GM20431 (cell line): Measurements from ENCODE around the gene BCL7C.
"Not testable (repeated sequence)": the region's sequence is repeated elsewhere in the genome, so short reads cannot be mapped to it uniquely, and the experiment has no call there.

ENCODE experiments used
- in situ Hi-C: fragments of 300-500 bp; cut with MseI, MboI; formaldehyde crosslinking; loops from one replicate; pipeline ENCODE4 v1.15.0; 2020; ENCODE audit warnings: low sequenced_read_pairs; ENCODE audit not compliant: unreplicated experiment

The BCL7C gene

GRCh38 chr16:30874244-30874820 is 19.5 kb downstream of the BCL7C start:
- in situ Hi-C loops: no loop called here

GRCh38 chr16:30870904-30871303 is 23.0 kb downstream of the BCL7C start:
- in situ Hi-C loops: no loop called here

- in situ Hi-C loops: no loop called here
Observed at GRCh38 chr16:30867747-30868146, 26.1 kb downstream of the BCL7C start.

GRCh38 chr16:30866031-30866430 is 27.8 kb downstream of the BCL7C start:
- in situ Hi-C loops: no loop called here

- in situ Hi-C loops: not testable (repeated sequence)
Observed at GRCh38 chr16:30863178-30863577, 30.7 kb downstream of the BCL7C start.

- in situ Hi-C loops: not testable (repeated sequence)
Observed at GRCh38 chr16:30860729-30861128, 33.1 kb downstream of the BCL7C start.

- in situ Hi-C loops: no loop called here
Observed at GRCh38 chr16:30858829-30859423, 35.0 kb downstream of the BCL7C start.

- in situ Hi-C loops: no loop called here
Observed at GRCh38 chr16:30858111-30858495, 35.8 kb downstream of the BCL7C start.

GRCh38 chr16:30853758-30854157 is 40.1 kb downstream of the BCL7C start:
- in situ Hi-C loops: no loop called here

- in situ Hi-C loops: no loop called here
Observed at GRCh38 chr16:30850246-30850645, 43.6 kb downstream of the BCL7C start.

GRCh38 chr16:30846649-30847402 is 47.1 kb downstream of the BCL7C start:
- in situ Hi-C loops: loop anchor here (5.0 kb wide), 1 partner anchor 60 kb away; no protein-coding TSS in a partner anchor

- in situ Hi-C loops: loop anchor here (5.0 kb wide), 1 partner anchor 62 kb away; no protein-coding TSS in a partner anchor
Observed at GRCh38 chr16:30844671-30845449, 49.0 kb downstream of the BCL7C start.

GRCh38 chr16:30844346-30844670 is 49.6 kb downstream of the BCL7C start:
- in situ Hi-C loops: no loop called here

GRCh38 chr16:30843501-30843900 is 50.4 kb downstream of the BCL7C start:
- in situ Hi-C loops: no loop called here

- in situ Hi-C loops: no loop called here
Observed at GRCh38 chr16:30842971-30843370, 50.9 kb downstream of the BCL7C start.

- in situ Hi-C loops: no loop called here
Observed at GRCh38 chr16:30841332-30841731, 52.5 kb downstream of the BCL7C start.

GRCh38 chr16:30840611-30841010 is 53.3 kb downstream of the BCL7C start:
- in situ Hi-C loops: no loop called here

- in situ Hi-C loops: no loop called here
Observed at GRCh38 chr16:30839523-30840227, 54.2 kb downstream of the BCL7C start.

- in situ Hi-C loops: no loop called here
Observed at GRCh38 chr16:30838876-30839471, 54.9 kb downstream of the BCL7C start.

- in situ Hi-C loops: no loop called here
Observed at GRCh38 chr16:30837904-30838303, 56.0 kb downstream of the BCL7C start.
